HUES64 (cell line): ENCODE data around the gene POLA2. TPM values are rescaled to one million over a fixed set of nuclear protein-coding genes. Genes with fewer than 3 reads are reported as not detected.

Source experiments
- H3K27ac ChIP-seq: 2 replicates; pipeline ENCODE4 v1.7.0; 2013; ENCODE audit warnings: low read depth, low read length, inconsistent platforms
- H3K27me3 ChIP-seq: 2 replicates; pipeline ENCODE4 v1.6.1; 2013; ENCODE audit warnings: mild to moderate bottlenecking, low read length; ENCODE audit not compliant: insufficient read depth
- H3K36me3 ChIP-seq: 2 replicates; pipeline ENCODE4 v1.6.1; 2013; ENCODE audit warnings: mild to moderate bottlenecking, low read length; ENCODE audit not compliant: insufficient read depth
- H3K4me1 ChIP-seq: 2 replicates; pipeline ENCODE4 v1.6.1; 2013; ENCODE audit warnings: mild to moderate bottlenecking, low read length, moderate library complexity; ENCODE audit not compliant: insufficient read depth
- H3K4me3 ChIP-seq: 2 replicates; pipeline ENCODE4 v1.5.1; 2013; ENCODE audit warnings: mild to moderate bottlenecking, low read length, moderate library complexity
- H3K9ac ChIP-seq: 2 replicates; pipeline ENCODE4 v1.6.1; 2013; ENCODE audit warnings: mild to moderate bottlenecking, low read depth, low read length
- H3K9me3 ChIP-seq: 2 replicates; pipeline ENCODE4 v1.6.1; 2013; ENCODE audit warnings: low read depth, low read length; ENCODE audit not compliant: insufficient read depth
- WGBS: fragments of 150-250, 120-280 bp; methylation state at CpG from one replicate; pipeline ENCODE4 v1.1.7; 2013; ENCODE audit warnings: missing lambda C conversion rate; 5-methylcytosine and 5-hydroxymethylcytosine counted together
- polyA plus RNA-seq, 2 experiments: library from polyadenylated mRNA; stranded (reverse); fragments of 50-300 nt; gene quantifications; one replicate each; pipeline ENCODE4 v1.2.3, GENCODE V29; 2013

The POLA2 gene, protein sequence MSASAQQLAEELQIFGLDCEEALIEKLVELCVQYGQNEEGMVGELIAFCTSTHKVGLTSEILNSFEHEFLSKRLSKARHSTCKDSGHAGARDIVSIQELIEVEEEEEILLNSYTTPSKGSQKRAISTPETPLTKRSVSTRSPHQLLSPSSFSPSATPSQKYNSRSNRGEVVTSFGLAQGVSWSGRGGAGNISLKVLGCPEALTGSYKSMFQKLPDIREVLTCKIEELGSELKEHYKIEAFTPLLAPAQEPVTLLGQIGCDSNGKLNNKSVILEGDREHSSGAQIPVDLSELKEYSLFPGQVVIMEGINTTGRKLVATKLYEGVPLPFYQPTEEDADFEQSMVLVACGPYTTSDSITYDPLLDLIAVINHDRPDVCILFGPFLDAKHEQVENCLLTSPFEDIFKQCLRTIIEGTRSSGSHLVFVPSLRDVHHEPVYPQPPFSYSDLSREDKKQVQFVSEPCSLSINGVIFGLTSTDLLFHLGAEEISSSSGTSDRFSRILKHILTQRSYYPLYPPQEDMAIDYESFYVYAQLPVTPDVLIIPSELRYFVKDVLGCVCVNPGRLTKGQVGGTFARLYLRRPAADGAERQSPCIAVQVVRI
- 33.3 TPM for polyA plus RNA-seq (2013, experiment 1 of 2)
- polyA plus RNA-seq (2013, experiment 2 of 2) = 34.2 TPM

- under 1% methylated on average over 66 of the region's 66 CpGs for WGBS
- H3K9me3 ChIP-seq = no peaks in the 10 kb centered on the region
- H3K27ac ChIP-seq = peak within 1 kb of the TSS; percentile 74
Observed at GRCh38 chr11:65261591-65262380, at the start of gene POLA2. TSS of gene POLA2 (plus strand) at chr11:65261962. CDS start at chr11:65262293, 331 bp downstream.

GRCh38 chr11:65212226-65212801, 49.4 kb upstream of the POLA2 start:
- WGBS = 77% methylated on average over 13 of the region's 13 CpGs
- Histone ChIP-seq H3K27ac (peak overlapping the region; percentile 81), H3K4me1 (peaks cover 25% of the 10 kb centered on the region), H3K9ac (peak overlapping the region; percentile 50; the same call in 1 of the 2 replicates), H3K27me3 (no peaks in the 10 kb centered on the region), H3K9me3 (no peaks in the 10 kb centered on the region), H3K4me3 (no peak overlapping the region), H3K36me3 (peaks cover 40% of the 10 kb centered on the region)

More at GRCh38 chr11:65261591-65262380, at the start of gene POLA2:
- Histone ChIP-seq H3K4me1 (peaks cover 5% of the 10 kb centered on the region; the same call in 1 of the 2 replicates), H3K36me3 (peaks cover 19% of the 10 kb centered on the region), H3K27me3 (no peaks in the 10 kb centered on the region), H3K4me3 (peak within 1 kb of the TSS; percentile 86), H3K9ac (peak within 1 kb of the TSS; percentile 92)

DNA sequence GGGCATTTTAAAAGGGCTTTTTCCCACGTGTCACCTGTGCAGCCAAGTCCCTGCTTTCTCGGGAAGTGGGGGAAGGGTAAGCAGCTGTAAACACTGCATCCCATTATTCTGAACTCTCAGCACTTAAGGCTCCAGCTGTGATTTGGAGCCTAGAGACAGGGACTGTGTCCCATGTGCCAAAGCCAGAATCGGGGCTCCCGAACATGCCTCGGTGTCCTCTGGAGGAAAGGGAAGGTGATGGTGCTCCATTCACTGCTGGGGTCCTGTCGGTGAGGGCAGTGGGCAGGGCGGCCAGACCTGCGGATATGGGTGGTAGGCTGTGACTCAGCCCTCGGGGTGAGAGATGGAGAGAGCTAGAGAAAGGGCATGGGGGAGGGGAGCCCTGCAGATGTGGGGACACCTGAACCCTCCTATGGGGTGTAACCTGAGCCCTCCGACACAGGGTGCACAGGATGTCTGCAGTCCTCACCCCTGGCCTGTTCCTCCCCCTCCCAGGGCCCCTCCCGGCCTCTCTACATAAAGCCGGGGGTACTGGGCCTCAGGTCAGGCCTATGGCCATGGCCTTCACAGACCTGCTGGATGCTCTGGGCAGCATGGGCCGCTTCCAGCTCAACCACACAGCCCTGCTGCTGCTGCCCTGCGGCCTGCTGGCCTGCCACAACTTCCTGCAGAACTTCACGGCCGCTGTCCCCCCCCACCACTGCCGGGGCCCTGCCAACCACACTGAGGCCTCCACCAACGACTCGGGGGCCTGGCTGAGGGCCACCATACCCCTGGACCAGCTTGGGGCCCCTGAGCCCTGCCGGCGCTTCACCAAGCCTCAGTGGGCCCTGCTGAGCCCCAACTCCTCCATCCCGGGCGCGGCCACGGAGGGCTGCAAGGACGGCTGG, 48.2 kb upstream of the POLA2 start:
- WGBS = 70% methylated on average over 26 of the region's 26 CpGs
- H3K9me3 ChIP-seq = no peaks in the 10 kb centered on the region
- peaks cover 25% of the 10 kb centered on the region for H3K4me1 ChIP-seq
- no peaks in the 10 kb centered on the region for H3K27me3 ChIP-seq
- H3K9ac ChIP-seq = peak overlapping the region; percentile 50
- peaks cover 29% of the 10 kb centered on the region for H3K36me3 ChIP-seq
- peak overlapping the region; percentile 8; the same call in 1 of the 2 replicates for H3K4me3 ChIP-seq
- peak overlapping the region; percentile 81 for H3K27ac ChIP-seq

DNA sequence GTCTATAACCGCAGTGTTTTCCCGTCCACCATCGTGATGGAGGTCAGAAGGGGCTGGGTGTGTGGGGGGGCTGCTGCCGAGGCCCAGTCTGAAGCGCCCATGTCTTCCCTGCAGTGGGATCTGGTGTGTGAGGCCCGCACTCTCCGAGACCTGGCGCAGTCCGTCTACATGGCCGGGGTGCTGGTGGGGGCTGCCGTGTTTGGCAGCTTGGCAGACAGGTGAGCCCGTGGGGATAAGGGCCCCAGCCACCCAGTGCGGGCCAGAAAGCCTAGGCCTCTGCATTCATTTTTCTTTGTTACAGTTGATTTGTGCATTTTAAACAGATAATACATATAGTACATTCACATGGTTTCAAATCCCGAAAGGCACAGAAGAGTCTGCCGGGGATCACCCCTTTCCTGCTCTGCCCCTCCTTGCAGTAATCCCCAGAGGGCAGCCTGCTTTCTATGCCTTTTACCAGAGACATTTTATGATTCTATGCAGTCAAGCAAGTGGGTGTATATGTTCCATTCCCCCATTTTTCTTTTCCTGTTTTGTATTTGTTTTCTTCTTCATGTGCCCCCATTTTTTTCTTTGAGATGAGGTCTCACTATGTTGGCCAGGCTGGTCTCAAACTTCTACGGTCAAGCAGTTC, 47.4 kb upstream of the POLA2 start:
- Histone ChIP-seq H3K9ac (peak overlapping the region; percentile 50; the same call in 1 of the 2 replicates), H3K4me1 (peaks cover 25% of the 10 kb centered on the region), H3K4me3 (no peak overlapping the region; the same call in 1 of the 2 replicates), H3K27me3 (no peaks in the 10 kb centered on the region), H3K9me3 (no peaks in the 10 kb centered on the region), H3K27ac (peak overlapping the region; percentile 81), H3K36me3 (peaks cover 22% of the 10 kb centered on the region)
- WGBS = 90% methylated on average over 16 of the region's 16 CpGs

DNA sequence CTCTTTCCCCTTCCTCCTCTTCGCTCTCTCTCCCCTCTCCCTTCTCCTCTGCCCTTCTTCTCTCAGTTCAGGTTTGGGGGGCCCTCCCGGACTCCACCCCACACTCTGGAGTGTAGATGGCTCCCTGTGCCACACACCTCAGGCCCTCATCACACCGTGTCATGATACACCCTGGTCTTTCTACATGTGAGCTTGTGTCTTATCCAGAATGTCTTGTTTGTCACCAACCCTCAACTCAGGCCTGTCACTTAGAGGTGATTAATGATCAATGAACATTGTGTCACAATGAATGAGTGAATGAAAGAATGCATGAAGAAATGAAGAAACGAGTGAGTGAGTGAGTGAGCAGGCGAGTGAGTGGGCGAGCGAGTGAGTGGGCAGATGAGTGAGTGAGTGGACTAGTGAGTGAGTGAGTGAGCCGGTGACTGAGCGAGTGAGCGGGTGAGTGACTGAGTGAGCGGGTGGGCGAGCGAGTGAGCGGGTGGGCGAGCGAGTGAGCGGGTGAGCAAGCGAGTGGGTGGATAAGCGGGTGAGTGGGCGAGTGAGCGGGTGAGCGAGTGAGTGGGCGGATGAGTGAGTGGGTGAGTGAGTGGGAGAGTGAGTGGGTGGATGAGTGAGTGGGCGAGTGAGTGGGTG, 46.2 kb upstream of the POLA2 start:
- Histone ChIP-seq H3K36me3 (peaks cover 10% of the 10 kb centered on the region), H3K4me3 (no peak overlapping the region), H3K4me1 (peaks cover 25% of the 10 kb centered on the region), H3K9me3 (no peaks in the 10 kb centered on the region), H3K27me3 (no peaks in the 10 kb centered on the region), H3K27ac (no peak overlapping the region), H3K9ac (no peak overlapping the region)
- 93% methylated on average over 24 of the region's 24 CpGs for WGBS

- no peaks in the 10 kb centered on the region for H3K9me3 ChIP-seq
- no peak overlapping the region for H3K27ac ChIP-seq
- H3K4me3 ChIP-seq = no peak overlapping the region
- peaks cover 25% of the 10 kb centered on the region for H3K4me1 ChIP-seq
- 0 out of 2 replicates have a peak, but pooled peaks cover 2% of the 10 kb centered on the region for H3K36me3 ChIP-seq
- no peak overlapping the region for H3K9ac ChIP-seq
- WGBS = 88% methylated on average over 6 of the region's 6 CpGs
- no peaks in the 10 kb centered on the region for H3K27me3 ChIP-seq
Observed at GRCh38 chr11:65216830-65217229, 44.9 kb upstream of the POLA2 start.

GRCh38 chr11:65217441-65218423, 44.0 kb upstream of the POLA2 start:
- Histone ChIP-seq H3K4me3 (no peak overlapping the region), H3K36me3 (no peaks in the 10 kb centered on the region), H3K27ac (no peak overlapping the region), H3K9me3 (no peaks in the 10 kb centered on the region), H3K9ac (no peak overlapping the region), H3K27me3 (no peaks in the 10 kb centered on the region), H3K4me1 (peaks cover 16% of the 10 kb centered on the region)
- WGBS = 94% methylated on average over 19 of the region's 19 CpGs

- no peak overlapping the region for H3K27ac ChIP-seq
- no peak overlapping the region for H3K9ac ChIP-seq
- H3K4me3 ChIP-seq = no peak overlapping the region
- H3K36me3 ChIP-seq = no peaks in the 10 kb centered on the region
- no peaks in the 10 kb centered on the region for H3K27me3 ChIP-seq
- 89% methylated on average over 9 of the region's 9 CpGs for WGBS
- H3K4me1 ChIP-seq = 0 out of 2 replicates have a peak, but pooled peaks cover 9% of the 10 kb centered on the region
- H3K9me3 ChIP-seq = no peaks in the 10 kb centered on the region
Observed at GRCh38 chr11:65218446-65218845, 43.3 kb upstream of the POLA2 start.

DNA sequence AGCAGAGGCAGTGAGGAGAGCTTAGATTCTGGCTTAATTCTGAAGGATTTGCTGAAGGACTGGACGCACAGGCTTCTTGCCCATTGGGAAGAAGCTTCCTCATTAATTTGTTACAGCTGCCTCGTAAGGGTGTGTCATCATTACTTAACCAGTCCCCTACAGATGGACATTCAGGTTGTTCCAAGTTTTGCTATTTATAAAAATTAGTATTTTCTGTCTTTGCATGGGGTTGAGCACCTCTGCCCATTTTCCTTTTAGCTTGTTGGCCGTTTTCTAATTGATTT, 41.9 kb upstream of the POLA2 start:
- H3K36me3 ChIP-seq = no peaks in the 10 kb centered on the region; the same call in 1 of the 2 replicates
- peaks cover 3% of the 10 kb centered on the region; the same call in 1 of the 2 replicates for H3K4me1 ChIP-seq
- 97% methylated on average over 3 of the region's 3 CpGs for WGBS
- H3K27ac ChIP-seq = no peak overlapping the region
- no peak overlapping the region for H3K4me3 ChIP-seq
- H3K27me3 ChIP-seq = no peaks in the 10 kb centered on the region
- H3K9ac ChIP-seq = no peak overlapping the region
- no peaks in the 10 kb centered on the region for H3K9me3 ChIP-seq
